ENCODE measurements around the gene IYD. TPM values are rescaled to one million over a fixed set of nuclear protein-coding genes. Genes with fewer than 3 reads are reported as not detected.

IYD gene
- total RNA-seq, 1 experiment from 2014 or later: not detected

DNA sequence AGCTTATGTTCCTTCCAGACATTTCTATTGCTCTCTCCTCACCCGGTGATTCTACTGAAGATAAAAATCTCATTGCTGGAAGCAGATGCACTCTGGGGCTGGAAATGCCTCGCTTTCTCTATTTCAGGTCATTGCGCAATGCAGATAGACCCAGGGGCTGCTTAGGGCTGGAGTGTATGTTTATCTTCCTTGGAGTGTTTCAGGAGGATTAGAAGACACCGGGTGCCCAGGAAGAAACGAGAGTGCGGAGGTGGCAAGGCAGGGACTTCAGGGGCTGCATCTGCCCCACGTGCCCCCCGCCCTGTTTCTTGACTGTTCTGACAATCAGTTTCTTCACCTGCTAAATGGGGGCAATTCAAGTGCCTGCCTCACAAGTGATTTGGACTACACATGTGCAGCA, 45.6 kb upstream of the IYD start:
- ChIA-PET CTCF (no interaction called here), POLR2A (interaction anchor here (0.7 kb wide), 1 partner anchor 24 kb away, joined by 3 read pairs; no protein-coding TSS in a partner anchor)
- Mint-ChIP-seq H3K4me3 (ENCODE audit: unreplicated experiment) (no peak overlapping the region), H3K4me1 (ENCODE audit: insufficient read depth, unreplicated experiment) (peaks cover 12% of the 10 kb centered on the region), H3K36me3 (ENCODE audit: insufficient read depth, unreplicated experiment) (peaks cover 4% of the 10 kb centered on the region), H3K27ac (ENCODE audit: low read depth, unreplicated experiment) (no peak overlapping the region), H3K27me3 (ENCODE audit: insufficient read depth, unreplicated experiment) (no peaks in the 10 kb centered on the region), H3K9me3 (ENCODE audit: unreplicated experiment) (no peaks in the 10 kb centered on the region)
- no peak for DNase-seq (ENCODE audit: unreplicated experiment)
- TF ChIP-seq CTCF (IDR thresholded peaks at IDR 0.05; ENCODE audit: unreplicated experiment): no peak
- intact Hi-C loops (cut with micrococcal nuclease): no loop called here
- BruUV-seq (replicated peaks): no TSS peak

DNA sequence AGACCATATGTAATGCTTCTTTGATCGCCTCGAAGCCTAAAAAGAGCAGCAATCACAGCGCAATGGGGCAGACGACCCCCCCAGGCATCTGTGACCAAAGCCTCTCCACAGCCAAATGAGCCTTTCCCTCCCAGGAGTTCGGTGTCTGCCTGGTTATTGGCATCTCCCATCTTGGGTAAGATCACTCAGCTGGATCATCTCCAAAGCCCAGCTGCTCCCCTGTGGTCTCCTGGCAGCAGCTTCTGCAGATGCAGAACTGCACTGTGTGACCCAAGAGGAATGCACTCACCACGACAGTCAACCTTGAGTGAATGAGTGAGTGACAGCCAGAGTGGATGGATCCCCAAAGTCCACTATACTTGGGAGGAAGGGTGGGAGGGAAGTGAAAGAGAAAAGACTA, 44.8 kb upstream of the IYD start:
- peak; percentile 9 for DNase-seq (ENCODE audit: unreplicated experiment)
- no TSS peak for BruUV-seq (replicated peaks)
- ChIA-PET CTCF (interaction anchor here (0.7 to 1.1 kb wide), 3 partner anchors 21 to 243 kb away, joined by 3 read pairs; no protein-coding TSS in a partner anchor), POLR2A (interaction anchor here (0.6 kb wide), 1 partner anchor 245 kb away, joined by 4 read pairs; no protein-coding TSS in a partner anchor)
- Mint-ChIP-seq H3K4me1 (ENCODE audit: insufficient read depth, unreplicated experiment) (peaks cover 12% of the 10 kb centered on the region), H3K36me3 (ENCODE audit: insufficient read depth, unreplicated experiment) (peaks cover 4% of the 10 kb centered on the region), H3K27ac (ENCODE audit: low read depth, unreplicated experiment) (peak overlapping the region; percentile 27), H3K4me3 (ENCODE audit: unreplicated experiment) (no peak overlapping the region), H3K27me3 (ENCODE audit: insufficient read depth, unreplicated experiment) (no peaks in the 10 kb centered on the region), H3K9me3 (ENCODE audit: unreplicated experiment) (no peaks in the 10 kb centered on the region)
- TF ChIP-seq CTCF (IDR thresholded peaks at IDR 0.05; ENCODE audit: unreplicated experiment): no peak
- intact Hi-C loops (cut with micrococcal nuclease): no loop called here

DNA sequence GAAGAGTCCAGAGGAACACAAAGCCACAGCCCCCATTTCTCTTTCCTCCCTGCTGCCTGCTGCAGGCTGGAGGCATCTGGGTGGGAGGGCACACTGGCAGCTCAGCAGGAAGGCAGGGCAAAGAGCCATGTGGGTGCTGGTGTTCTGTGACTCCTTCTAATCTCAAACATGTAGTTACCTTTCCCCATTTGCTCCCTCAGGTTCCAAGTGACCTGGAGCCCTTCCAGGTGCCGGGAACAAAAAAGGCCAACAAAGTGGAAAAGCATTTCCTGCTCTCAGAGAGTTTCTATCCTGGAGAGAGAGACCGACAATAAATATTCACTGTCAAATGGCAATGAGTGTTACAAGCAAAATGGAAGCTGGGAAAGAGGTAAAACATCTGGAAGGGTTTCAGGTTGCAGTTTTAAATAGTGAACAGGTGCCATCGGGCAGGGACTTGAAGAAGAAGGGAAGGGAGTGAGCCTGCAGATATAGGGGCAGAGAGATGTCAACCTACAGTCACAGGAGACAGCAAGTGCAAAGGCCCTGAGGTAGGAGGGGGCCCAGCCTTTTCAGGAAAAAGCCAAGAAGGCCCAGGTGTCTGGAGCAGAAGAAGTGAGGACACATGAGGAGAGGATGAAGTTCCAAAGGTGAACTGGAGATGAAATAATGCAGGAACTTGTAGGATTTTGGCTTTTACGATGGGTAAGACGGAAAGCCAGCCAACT, 43.6 kb upstream of the IYD start:
- Mint-ChIP-seq H3K4me3 (ENCODE audit: unreplicated experiment) (no peak overlapping the region), H3K4me1 (ENCODE audit: insufficient read depth, unreplicated experiment) (peaks cover 12% of the 10 kb centered on the region), H3K27ac (ENCODE audit: low read depth, unreplicated experiment) (peak overlapping the region; percentile 27), H3K36me3 (ENCODE audit: insufficient read depth, unreplicated experiment) (peaks cover 4% of the 10 kb centered on the region), H3K27me3 (ENCODE audit: insufficient read depth, unreplicated experiment) (no peaks in the 10 kb centered on the region), H3K9me3 (ENCODE audit: unreplicated experiment) (no peaks in the 10 kb centered on the region)
- TF ChIP-seq CTCF (IDR thresholded peaks at IDR 0.05; ENCODE audit: unreplicated experiment): no peak
- CTCF ChIA-PET: interaction anchor here (0.7 to 0.8 kb wide), 3 partner anchors 9 to 382 kb away, joined by 3 to 6 read pairs (median 3); no protein-coding TSS in a partner anchor
- DNase-seq (ENCODE audit: unreplicated experiment): peak; percentile 57
- no TSS peak for BruUV-seq (replicated peaks)
- intact Hi-C loops (cut with micrococcal nuclease): no loop called here
- POLR2A ChIA-PET: interaction anchor here (1.0 kb wide), 2 partner anchors 64 to 69 kb away, joined by 3 read pairs; no protein-coding TSS in a partner anchor

DNA sequence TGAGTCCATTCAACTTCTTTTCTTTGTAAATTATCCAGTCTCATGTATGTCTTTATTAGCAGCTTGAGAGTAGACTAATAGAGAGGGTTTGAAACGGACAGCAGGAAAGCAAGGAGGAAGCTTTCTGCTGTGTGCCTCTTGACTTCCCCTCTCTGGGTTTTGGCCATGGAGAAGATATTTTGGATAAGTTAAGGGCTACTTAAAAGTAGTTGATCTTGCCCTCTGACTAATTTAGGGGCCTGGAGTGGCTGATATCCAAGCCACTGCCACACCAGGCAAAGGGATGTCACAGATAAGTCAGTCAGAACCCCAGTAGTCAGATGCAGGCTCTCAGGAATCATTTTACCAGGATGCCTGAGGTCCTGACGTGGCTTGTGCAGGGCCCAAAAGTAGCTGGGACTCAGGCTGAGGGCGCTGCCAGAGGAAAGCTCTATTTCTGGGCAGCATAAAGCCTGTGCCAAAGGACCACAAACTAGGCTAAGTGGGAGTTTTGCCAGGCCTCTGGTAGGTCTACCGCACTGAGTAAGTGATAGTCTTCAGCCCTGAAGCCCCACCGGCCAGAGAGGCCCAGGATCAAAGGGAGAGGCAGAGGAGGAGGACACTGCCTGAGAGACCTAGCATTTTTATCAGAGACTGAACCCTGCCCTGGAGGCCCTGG, 41.6 kb upstream of the IYD start:
- Mint-ChIP-seq H3K27ac (ENCODE audit: low read depth, unreplicated experiment) (no peak overlapping the region), H3K4me1 (ENCODE audit: insufficient read depth, unreplicated experiment) (peaks cover 12% of the 10 kb centered on the region), H3K27me3 (ENCODE audit: insufficient read depth, unreplicated experiment) (no peaks in the 10 kb centered on the region), H3K9me3 (ENCODE audit: unreplicated experiment) (no peaks in the 10 kb centered on the region), H3K36me3 (ENCODE audit: insufficient read depth, unreplicated experiment) (peaks cover 4% of the 10 kb centered on the region), H3K4me3 (ENCODE audit: unreplicated experiment) (no peak overlapping the region)
- POLR2A ChIA-PET: no interaction called here
- no TSS peak for BruUV-seq (replicated peaks)
- intact Hi-C loops (cut with micrococcal nuclease): no loop called here
- CTCF ChIA-PET: interaction anchor here (0.6 to 1.4 kb wide), 3 partner anchors 246 to 890 kb away, joined by 3 to 6 read pairs (median 4); no protein-coding TSS in a partner anchor
- TF ChIP-seq CTCF (IDR thresholded peaks at IDR 0.05; ENCODE audit: unreplicated experiment): no peak
- no peak for DNase-seq (ENCODE audit: unreplicated experiment)

All from MCF 10A (cell line).